Mononuclear cell (primary cell): Measurements from ENCODE around the gene TRIM71. TPM values are rescaled to one million over a fixed set of nuclear protein-coding genes. Genes with fewer than 3 reads are reported as not detected.

Experiments used
- H3K27me3 ChIP-seq: 2 replicates; pipeline ENCODE4 v1.6.0; 2011; ENCODE audit warnings: low read length, control low read depth; ENCODE audit not compliant: insufficient read depth
- H3K4me1 ChIP-seq: 2 replicates; pipeline ENCODE4 v1.5.1; 2011; ENCODE audit warnings: mild to moderate bottlenecking, low read length, control low read depth; ENCODE audit not compliant: insufficient read depth
- H3K4me3 ChIP-seq: 2 replicates; pipeline ENCODE4 v1.5.1; 2011; ENCODE audit warnings: mild to moderate bottlenecking, low read length, moderate library complexity
- H3K9me3 ChIP-seq: 2 replicates; pipeline ENCODE4 v1.5.1; 2011; ENCODE audit warnings: low read depth, mild to moderate bottlenecking, control low read depth, low read length
- total RNA-seq: library from RNA; depleted of rRNA; stranded (reverse); fragments of >200 nt; gene quantifications from one replicate; pipeline ENCODE4 v1.2.3, GENCODE V29; 2012

Gene TRIM71
- total RNA-seq, 1 donor, result 0.10 TPM

GRCh38 chr3:32861681-32862080 is 43.9 kb downstream of the TRIM71 start:
- H3K9me3 ChIP-seq, result no peaks in the 10 kb centered on the region
- no peaks in the 10 kb centered on the region for H3K27me3 ChIP-seq
- no peak overlapping the region for H3K4me3 ChIP-seq
- peaks cover 6% of the 10 kb centered on the region for H3K4me1 ChIP-seq

DNA sequence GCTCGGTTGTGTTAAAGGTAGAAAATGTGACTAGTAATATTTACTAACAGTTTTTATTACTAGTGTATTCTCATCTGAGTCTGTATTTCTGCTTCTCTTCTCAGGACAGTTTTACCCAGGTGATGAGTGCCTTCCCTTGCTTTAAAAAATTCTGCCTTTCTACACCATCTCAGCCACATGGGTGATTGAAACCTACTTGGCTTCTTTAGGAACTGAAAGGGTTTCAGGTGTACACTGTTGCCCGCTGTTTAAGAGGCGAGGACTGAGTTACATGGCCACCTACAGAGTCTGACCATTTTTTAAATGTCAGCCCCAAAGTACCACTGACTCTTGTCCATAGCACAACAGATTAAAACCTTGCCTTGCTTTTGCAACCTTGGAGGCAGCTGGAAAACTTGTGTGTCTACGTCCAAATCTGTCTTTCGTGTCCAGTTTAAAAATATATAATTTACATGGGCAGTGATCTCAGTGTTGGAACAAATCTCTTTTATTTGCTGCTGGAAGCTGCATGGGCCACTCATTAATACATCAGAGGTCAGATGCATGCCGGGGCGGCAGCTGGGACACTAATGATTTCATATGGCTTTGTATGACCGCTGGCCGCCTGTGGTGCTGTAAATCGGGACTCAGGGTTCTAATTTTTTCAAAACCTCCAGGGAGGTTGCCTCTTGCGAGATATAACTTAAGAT is 44.6 kb downstream of the TRIM71 start:
- Histone ChIP-seq H3K4me3 (no peak overlapping the region), H3K27me3 (no peaks in the 10 kb centered on the region), H3K4me1 (peaks cover 6% of the 10 kb centered on the region), H3K9me3 (no peaks in the 10 kb centered on the region)

DNA sequence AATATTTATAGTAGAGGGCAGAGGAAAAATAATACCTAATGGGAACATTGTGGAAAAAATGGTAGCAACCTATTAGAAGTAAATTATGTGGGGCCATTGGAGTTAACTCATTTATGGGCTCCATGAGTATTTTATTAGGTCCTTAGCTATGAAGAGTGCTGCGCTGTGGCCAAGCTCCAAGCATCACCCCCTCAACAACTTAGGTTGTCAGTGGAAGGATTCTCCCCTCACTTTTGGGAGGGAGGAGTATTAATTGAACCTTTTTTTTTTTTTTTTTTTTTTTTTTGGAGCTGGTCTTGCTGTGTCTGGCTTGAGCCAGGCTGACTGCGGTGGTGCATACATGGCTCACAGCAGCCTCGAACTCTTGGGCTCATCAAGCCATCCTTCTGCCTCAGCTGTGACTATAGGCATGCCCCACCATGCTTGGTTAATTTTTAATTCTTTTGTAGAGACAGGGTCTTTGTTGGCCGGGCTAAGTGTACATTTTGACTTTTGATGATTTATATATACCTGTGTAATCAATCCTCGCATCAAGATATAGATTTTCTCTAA is 45.2 kb downstream of the TRIM71 start:
- Histone ChIP-seq H3K9me3 (no peaks in the 10 kb centered on the region), H3K4me1 (peaks cover 2% of the 10 kb centered on the region), H3K4me3 (no peak overlapping the region), H3K27me3 (no peaks in the 10 kb centered on the region)

GRCh38 chr3:32865383-32865782 is 47.6 kb downstream of the TRIM71 start:
- no peaks in the 10 kb centered on the region for H3K9me3 ChIP-seq
- no peak overlapping the region for H3K4me3 ChIP-seq
- H3K27me3 ChIP-seq, result no peaks in the 10 kb centered on the region
- no peaks in the 10 kb centered on the region for H3K4me1 ChIP-seq

GRCh38 chr3:32866533-32866932 is 48.7 kb downstream of the TRIM71 start:
- Histone ChIP-seq H3K4me3 (no peak overlapping the region), H3K9me3 (no peaks in the 10 kb centered on the region), H3K4me1 (no peaks in the 10 kb centered on the region)

DNA sequence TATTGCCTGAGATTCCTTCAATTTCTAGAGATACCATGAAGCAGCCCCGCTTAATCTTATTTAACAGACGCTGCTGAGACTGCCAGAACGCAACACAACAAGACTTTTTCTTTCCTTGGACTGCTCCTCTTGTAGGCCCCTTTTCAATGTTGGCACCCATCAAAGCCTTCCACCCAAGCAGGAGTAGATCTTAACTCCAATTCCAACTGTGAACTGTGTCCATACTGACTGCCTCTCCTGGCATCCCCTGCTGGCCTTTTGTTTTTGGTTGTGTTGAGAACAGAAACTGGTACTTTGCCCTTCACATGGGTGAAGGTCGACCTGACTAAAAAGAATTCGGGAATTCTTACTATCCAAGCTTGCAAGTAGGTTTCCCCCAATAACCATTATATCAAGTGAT is 50.2 kb downstream of the TRIM71 start:
- Histone ChIP-seq H3K27me3 (no peaks in the 10 kb centered on the region), H3K9me3 (no peaks in the 10 kb centered on the region), H3K4me3 (no peak overlapping the region), H3K4me1 (peaks cover 12% of the 10 kb centered on the region)

More at GRCh38 chr3:32866533-32866932, 48.7 kb downstream of the TRIM71 start:
- no peaks in the 10 kb centered on the region for H3K27me3 ChIP-seq

DNA sequence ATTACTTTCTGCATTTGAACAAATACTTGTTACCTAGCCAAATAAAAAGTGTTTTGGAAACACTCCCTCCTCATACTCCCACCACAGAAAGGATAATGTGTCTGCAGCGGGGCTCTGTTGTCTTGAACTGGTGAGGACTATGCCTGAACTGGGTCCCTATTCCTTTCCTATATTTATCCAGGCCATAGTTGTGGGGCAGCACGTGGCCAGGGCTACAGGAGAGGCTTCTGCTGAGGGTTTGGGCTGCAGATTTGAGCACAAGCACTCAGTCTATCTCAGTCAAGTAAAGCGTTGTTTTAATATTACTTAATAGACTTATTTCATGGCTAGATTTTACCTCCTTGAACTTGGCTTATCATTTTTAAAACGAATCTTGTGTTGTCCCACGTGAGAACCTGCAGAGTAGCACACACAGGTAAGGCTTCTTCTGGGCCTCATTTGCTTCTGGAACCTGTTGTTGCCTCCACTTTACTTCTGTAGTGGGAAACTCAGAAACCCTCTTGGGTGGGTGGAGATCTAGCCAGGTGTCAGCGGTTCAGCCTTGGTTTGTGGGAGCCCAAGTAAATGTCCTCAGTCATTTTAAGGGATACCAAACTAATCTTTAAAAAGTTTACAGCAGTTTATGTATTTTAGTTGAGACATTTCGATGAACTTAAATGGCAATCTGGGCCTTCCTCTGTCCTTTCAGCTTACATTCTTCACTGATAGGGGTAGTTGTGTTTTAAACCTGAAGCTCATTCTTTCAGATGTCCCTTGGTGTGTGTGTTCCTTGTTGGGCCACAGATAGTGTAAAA is 51.1 kb downstream of the TRIM71 start:
- Histone ChIP-seq H3K27me3 (no peaks in the 10 kb centered on the region), H3K4me1 (peaks cover 21% of the 10 kb centered on the region), H3K4me3 (no peak overlapping the region), H3K9me3 (no peaks in the 10 kb centered on the region)

DNA sequence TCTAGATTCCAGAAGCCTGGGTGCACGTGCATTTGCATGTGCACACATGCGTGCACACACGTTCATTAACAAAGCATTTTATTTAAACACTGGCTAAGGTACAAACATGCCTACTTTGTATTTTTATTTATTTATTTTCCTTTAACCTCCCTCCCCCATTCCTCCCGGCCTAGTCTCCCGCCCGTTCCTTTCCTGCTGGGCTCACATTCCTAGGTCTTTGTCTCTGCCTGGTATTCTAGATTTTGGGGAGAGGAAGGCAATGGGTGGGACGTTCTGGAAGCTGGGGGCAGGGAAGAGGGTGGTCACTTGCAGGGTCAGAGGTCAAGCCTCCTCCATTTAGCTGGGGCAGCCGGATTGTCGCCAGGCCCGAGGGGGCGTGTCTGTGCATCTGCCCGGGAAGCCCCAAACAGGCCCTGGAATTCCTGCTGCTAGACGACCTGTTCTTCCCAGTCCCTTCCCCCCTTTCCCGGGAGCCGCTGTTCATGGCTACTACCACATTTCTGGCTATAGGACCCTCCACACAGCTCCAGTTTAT is 51.8 kb downstream of the TRIM71 start:
- no peaks in the 10 kb centered on the region for H3K9me3 ChIP-seq

DNA sequence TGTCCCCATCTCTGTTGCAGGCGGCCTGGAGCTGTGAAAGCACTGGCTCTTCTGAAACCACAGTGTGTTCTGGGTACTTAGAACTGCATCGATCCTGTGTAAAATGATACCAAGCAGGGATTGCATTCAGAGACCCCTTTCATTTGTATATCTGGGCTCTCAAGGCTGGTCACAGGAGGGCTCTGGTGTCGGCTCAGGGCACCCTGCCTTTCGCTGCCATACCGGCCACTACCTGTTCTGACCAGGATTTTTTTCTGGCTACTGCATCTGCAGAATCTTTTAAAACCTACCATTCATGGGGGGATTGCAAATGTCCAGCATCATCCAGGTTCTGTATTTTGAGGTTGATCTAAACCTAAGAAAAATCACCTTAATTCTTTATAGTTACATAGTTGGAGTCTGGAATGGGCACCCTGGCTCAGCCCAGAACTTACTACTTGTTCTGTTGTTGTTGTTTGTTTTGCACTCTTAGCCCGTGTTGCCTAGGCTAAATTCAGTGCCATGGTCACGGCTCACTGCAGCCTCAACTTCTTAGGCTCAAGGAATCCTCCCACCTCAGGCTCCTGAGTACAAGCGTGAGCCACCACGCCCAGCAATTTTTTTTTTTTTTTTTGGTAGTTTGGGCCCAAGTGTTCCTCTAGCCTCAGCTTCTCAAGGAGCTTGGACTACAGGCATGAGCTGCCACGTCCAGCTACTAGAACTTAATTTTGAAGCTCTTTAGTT is 52.7 kb downstream of the TRIM71 start:
- H3K27me3 ChIP-seq, result no peaks in the 10 kb centered on the region
- H3K4me3 ChIP-seq, result no peak overlapping the region
- H3K9me3 ChIP-seq, result no peaks in the 10 kb centered on the region
- peaks cover 25% of the 10 kb centered on the region for H3K4me1 ChIP-seq

More for the DNA sequence above, 51.8 kb downstream of the TRIM71 start:
- Histone ChIP-seq H3K4me1 (peaks cover 25% of the 10 kb centered on the region), H3K4me3 (no peak overlapping the region), H3K27me3 (no peaks in the 10 kb centered on the region)

- no peaks in the 10 kb centered on the region for H3K27me3 ChIP-seq
Observed at GRCh38 chr3:32871273-32871672, 53.5 kb downstream of the TRIM71 start.

DNA sequence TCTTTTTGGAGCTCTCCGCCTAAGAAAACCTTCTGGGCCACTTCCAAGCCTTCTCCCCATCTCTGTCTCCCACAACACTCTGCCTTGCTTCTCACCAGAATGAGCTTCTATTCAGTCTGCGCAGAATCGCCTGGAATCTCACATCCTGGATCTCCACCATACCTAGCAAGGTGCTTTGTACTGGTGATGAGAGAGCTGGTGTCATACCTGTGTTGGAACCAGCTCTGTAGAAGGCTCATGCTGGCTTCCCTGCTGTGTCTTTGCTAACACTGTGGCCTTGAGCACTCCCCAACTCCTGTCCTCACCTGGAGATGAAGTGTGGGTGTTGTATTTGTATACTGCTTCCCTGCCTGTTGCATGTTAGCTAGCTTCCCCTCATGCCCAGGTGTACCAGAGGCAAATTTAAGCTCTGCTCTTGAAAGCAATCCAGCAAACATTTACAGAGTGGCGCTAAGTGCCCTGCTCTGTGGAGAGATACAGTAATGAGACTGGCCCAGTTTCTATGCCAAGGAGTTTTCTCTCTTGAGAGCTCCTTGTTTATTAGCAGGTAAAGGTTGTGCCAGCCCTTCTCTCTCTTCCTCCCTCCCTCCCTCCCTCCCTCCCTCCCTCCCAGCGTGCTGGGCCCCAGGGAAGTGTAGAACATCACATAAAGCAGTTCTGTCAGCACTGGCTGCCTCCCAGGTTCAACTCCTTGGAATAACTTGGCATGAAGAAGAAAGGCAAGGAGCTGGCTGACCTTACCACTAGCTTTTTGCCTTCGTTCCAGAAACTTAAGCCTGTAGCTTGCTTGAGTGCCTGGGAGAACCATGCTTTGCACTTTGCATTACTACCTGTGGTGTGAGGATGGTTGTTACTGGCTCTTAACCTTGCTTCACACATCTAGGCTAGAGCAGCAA is 54.9 kb downstream of the TRIM71 start:
- H3K27me3 ChIP-seq, result no peaks in the 10 kb centered on the region
- no peaks in the 10 kb centered on the region for H3K9me3 ChIP-seq
- no peak overlapping the region for H3K4me3 ChIP-seq
- H3K4me1 ChIP-seq, result peaks cover 25% of the 10 kb centered on the region

More at GRCh38 chr3:32871273-32871672, 53.5 kb downstream of the TRIM71 start:
- Histone ChIP-seq H3K4me3 (no peak overlapping the region), H3K9me3 (no peaks in the 10 kb centered on the region), H3K4me1 (peaks cover 25% of the 10 kb centered on the region)

DNA sequence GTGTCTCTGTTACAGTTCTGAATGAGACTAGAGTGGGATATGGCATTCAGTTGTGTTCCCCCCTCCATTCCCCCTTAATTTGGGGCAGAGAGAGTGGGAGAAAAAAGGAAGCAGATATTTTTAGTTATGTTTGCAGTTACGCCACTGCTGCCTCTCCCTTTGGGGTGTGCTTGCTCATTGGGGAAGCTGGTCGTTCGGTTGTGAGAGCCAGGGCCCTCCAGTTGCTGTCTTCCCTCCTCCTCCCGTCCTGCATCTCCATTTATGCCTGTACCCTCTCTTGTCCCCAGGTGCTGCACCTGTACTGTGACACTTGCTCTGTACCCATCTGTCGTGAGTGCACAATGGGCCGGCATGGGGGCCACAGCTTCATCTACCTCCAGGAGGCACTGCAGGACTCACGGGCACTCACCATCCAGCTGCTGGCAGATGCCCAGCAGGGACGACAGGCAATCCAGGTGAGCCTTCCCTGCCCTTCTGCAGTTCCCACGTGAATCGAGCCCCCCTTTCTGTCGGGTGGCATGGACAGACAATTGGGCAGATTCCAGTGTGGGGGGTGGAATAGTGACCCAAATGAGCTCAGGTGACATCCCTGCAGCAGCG is 55.8 kb downstream of the TRIM71 start:
- Histone ChIP-seq H3K27me3 (no peaks in the 10 kb centered on the region), H3K4me3 (no peak overlapping the region)

DNA sequence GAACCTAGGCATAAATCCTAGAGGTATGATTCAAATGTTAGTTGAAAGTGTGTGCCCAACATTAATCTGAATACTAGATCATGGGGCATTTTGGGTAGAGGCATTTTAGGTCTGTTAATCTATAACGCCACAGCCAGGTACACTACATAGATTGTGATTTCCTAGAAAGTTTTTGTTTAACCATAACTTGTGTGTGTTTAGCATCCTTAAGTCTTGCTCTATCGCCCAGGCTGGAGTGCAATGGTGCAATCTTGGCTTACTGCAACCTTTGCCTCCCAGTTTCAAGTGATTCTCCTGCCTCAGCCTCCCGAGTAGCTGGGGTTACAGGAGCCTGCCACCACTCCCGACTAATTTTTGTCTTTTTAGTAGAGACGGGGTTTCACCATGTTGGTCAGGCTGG is 59.1 kb downstream of the TRIM71 start:
- H3K4me1 ChIP-seq, result peaks cover 22% of the 10 kb centered on the region
- H3K4me3 ChIP-seq, result no peak overlapping the region
- H3K9me3 ChIP-seq, result no peaks in the 10 kb centered on the region
- H3K27me3 ChIP-seq, result no peaks in the 10 kb centered on the region

More for the DNA sequence above, 55.8 kb downstream of the TRIM71 start:
- Histone ChIP-seq H3K9me3 (no peaks in the 10 kb centered on the region), H3K4me1 (peaks cover 25% of the 10 kb centered on the region)

- Histone ChIP-seq H3K27me3 (no peaks in the 10 kb centered on the region), H3K9me3 (no peaks in the 10 kb centered on the region), H3K4me3 (no peak overlapping the region), H3K4me1 (peaks cover 15% of the 10 kb centered on the region)
Observed at GRCh38 chr3:32877598-32877997, 59.8 kb downstream of the TRIM71 start.
